ENCODE results near the gene ZDBF2. TPM values are rescaled to one million over a fixed set of nuclear protein-coding genes. Genes with fewer than 3 reads are reported as not detected.

The ZDBF2 gene
- total RNA-seq, 4 donors from 2014 or later: 2.6 to 12.4 (median 4.5) TPM

DNA sequence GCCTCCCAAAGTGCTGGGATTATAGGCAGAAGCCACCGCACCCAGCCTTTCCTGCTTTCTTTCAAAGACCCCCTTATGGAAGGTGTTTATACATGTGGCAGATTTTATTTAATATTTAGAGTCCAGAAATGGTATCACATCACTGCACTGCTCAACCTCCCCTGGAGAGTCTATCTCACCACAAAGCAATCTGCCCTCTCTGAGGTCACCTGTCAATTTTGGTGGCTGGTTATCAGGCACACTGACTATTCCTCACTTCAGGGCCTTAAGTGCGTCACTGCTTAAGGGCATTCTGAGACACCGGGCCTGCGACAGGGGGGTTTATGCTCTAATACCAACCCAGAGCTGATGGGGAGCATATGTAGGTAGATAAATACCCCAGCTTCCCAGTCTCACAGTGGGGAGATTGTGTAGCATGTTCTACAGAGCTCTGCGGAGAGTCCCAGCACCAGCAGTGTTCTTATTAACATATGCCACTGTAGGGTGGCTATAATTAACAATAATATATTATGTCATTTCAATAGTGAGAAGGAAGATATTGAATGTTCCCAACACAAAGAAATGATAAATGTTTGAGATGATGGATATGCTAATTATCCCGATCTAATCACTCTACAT, 42.7 kb upstream of the ZDBF2 start:
- TF ChIP-seq POLR2A (IDR thresholded peaks at IDR 0.05): no peak
- TF ChIP-seq, protein P1, sequence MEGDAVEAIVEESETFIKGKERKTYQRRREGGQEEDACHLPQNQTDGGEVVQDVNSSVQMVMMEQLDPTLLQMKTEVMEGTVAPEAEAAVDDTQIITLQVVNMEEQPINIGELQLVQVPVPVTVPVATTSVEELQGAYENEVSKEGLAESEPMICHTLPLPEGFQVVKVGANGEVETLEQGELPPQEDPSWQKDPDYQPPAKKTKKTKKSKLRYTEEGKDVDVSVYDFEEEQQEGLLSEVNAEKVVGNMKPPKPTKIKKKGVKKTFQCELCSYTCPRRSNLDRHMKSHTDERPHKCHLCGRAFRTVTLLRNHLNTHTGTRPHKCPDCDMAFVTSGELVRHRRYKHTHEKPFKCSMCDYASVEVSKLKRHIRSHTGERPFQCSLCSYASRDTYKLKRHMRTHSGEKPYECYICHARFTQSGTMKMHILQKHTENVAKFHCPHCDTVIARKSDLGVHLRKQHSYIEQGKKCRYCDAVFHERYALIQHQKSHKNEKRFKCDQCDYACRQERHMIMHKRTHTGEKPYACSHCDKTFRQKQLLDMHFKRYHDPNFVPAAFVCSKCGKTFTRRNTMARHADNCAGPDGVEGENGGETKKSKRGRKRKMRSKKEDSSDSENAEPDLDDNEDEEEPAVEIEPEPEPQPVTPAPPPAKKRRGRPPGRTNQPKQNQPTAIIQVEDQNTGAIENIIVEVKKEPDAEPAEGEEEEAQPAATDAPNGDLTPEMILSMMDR (IDR thresholded peaks at IDR 0.05): no peak
- Histone ChIP-seq H3K36me3 (no peaks in the 10 kb centered on the region), H3K4me3 (no peak overlapping the region), H3K4me1 (no peaks in the 10 kb centered on the region), H3K27me3 (no peaks in the 10 kb centered on the region), H3K9me3 (no peaks in the 10 kb centered on the region), H3K27ac (no peak overlapping the region)
- DNase-seq: no peak

DNA sequence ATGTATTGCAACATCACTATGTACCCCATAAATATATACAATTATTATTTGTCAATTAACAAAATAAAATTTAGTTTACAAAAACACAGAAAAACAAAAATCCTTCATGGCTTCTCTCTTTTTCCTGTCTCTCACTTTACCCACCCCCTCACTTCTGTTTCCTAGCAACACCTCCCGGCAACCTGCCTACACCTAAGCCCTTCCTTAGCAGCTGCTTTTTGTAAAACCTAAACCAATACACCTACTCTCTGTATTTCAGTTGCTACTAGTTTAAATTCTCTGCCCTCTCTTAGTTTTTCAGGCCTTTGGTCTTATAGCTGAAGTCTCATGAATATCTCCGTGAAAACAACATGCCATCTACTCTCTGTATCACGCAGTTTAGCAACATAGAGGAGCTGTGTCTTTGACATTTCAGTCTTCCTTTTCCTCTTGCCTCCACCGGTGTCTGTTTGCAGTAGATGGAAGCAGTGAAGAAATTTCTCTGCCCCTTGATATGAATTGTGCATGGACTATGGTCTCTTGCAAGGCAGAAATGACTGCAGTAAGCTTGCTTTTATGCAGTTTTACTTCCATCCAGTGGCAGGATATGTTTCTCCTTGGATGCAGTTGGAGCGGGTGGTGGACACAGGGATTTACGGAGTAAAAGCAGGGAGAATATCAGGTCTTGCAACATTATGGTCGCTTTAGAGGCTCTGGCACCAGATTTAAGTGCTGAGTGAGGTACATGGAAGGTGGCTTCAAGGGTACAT, 42.0 kb upstream of the ZDBF2 start:
- DNase-seq: no peak
- H3K27ac ChIP-seq: no peak overlapping the region
- H3K9me3 ChIP-seq: no peaks in the 10 kb centered on the region
- no peak overlapping the region for H3K4me3 ChIP-seq
- H3K4me1 ChIP-seq: no peaks in the 10 kb centered on the region
- no peaks in the 10 kb centered on the region for H3K27me3 ChIP-seq
- TF ChIP-seq, protein P1 (IDR thresholded peaks at IDR 0.05): no peak
- no peaks in the 10 kb centered on the region for H3K36me3 ChIP-seq

DNA sequence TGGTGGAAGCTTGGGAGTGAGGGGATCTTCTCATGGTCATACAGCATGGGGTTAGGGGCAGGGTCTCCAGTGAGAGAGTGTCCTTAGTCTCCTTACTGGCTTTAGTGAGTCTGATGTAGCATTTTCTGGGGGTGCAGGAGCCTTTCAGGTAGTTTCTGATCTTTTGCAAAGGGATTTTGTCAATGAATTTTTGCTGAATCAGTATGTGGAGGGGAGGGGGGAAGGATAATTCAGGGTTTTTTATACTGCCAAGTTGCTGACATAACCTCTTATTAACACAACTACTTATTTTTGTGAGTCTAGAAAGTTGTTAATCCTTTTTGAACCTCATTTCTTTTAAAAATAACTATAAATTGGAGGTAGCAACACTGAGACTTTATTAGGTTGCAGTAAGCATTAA, 35.3 kb upstream of the ZDBF2 start:
- no peak overlapping the region for H3K4me3 ChIP-seq
- H3K27me3 ChIP-seq: no peaks in the 10 kb centered on the region
- no peaks in the 10 kb centered on the region for H3K9me3 ChIP-seq
- no peaks in the 10 kb centered on the region for H3K36me3 ChIP-seq
- H3K27ac ChIP-seq: no peak overlapping the region
- H3K4me1 ChIP-seq: no peaks in the 10 kb centered on the region
- no peak for DNase-seq
- no peak for TF ChIP-seq POLR2A (IDR thresholded peaks at IDR 0.05)
- TF ChIP-seq, protein P1 (IDR thresholded peaks at IDR 0.05): no peak

DNA sequence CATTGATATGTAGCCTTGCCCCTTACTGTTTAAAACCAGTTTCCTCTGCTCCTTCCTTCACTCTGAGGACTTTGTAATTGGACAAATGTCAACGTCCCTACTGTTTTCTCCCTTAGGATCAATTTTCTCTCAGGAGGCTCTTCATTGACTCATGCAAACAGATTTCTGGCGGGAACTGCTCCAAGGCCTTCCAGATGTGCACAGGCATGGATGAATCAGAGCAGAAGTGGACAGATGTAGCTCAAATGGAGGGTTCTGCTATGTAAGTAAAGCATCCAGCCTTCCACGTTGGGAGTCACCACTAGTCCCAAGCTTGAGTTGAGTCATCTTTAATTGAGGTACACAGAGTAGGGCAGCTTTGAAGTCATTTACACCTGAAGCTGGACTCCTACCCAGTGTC, 34.1 kb upstream of the ZDBF2 start:
- Histone ChIP-seq H3K36me3 (no peaks in the 10 kb centered on the region), H3K4me3 (no peak overlapping the region), H3K9me3 (no peaks in the 10 kb centered on the region), H3K4me1 (no peaks in the 10 kb centered on the region), H3K27ac (no peak overlapping the region), H3K27me3 (no peaks in the 10 kb centered on the region)
- DNase-seq: no peak
- TF ChIP-seq, protein P1 (IDR thresholded peaks at IDR 0.05): no peak
- no peak for TF ChIP-seq POLR2A (IDR thresholded peaks at IDR 0.05)

DNA sequence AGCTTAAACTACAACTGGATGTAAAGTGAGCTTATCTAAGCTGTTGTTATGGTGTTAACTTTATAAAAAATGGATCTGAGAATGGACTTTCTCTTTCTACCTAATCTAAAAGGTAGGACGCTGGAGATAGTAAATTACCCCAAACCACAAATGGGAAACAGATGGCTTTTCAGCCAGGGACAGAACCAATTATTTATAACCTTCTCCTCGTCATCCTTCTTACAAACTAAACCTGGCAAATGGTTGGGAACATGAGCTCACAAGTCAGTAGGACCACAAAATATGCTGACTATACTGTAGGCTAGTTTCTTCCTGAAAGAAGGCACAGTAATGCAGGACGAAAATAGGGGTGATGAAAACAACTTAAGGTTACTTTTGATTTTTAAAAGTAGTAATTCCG, 32.7 kb upstream of the ZDBF2 start:
- H3K27ac ChIP-seq: no peak overlapping the region
- DNase-seq: no peak
- no peaks in the 10 kb centered on the region for H3K36me3 ChIP-seq
- H3K4me3 ChIP-seq: no peak overlapping the region
- H3K4me1 ChIP-seq: no peaks in the 10 kb centered on the region
- H3K9me3 ChIP-seq: no peaks in the 10 kb centered on the region
- H3K27me3 ChIP-seq: no peaks in the 10 kb centered on the region
- TF ChIP-seq POLR2A (IDR thresholded peaks at IDR 0.05): no peak
- TF ChIP-seq, protein P1 (IDR thresholded peaks at IDR 0.05): no peak
